ENCODE measurements around the gene KIAA0825. TPM values are rescaled to one million over a fixed set of nuclear protein-coding genes. Genes with fewer than 3 reads are reported as not detected.

The KIAA0825 gene
- total RNA-seq, 2 experiments from 2014 or later = 0.19 to 0.32 TPM

DNA sequence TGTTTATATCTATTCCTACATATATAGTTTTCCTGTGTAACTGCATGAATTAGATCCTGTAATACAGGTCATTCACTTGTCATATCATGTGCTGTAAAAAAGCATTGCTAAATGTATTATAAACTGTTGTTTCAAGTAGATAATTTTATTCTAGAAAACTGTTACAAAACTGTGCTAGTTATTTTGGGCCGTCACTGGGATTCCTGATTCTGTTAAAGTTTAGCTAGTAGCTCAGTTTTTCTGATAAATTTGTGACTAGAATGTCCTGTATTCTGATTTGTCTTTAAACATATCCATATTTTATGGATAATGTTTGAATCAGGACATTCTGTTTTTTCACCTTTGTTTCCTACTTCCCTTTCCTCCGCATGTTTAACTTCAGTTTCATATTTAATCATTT, 5.5 kb upstream of the KIAA0825 start:
- intact Hi-C loops (cut with micrococcal nuclease; ENCODE audit: unreplicated experiment) = loop anchor here (2.0 kb wide), 1 partner anchor 17 kb away; no protein-coding TSS in a partner anchor
- Histone ChIP-seq H3K4me2 (ENCODE audit: low read length) (no peak overlapping the region), H3K4me3 (ENCODE audit: low read depth, low read length, poor library complexity, severe bottlenecking) (no peak overlapping the region), H3K36me3 (ENCODE audit: insufficient read depth, low read length) (peaks cover 4% of the 10 kb centered on the region), H3K27ac (ENCODE audit: low read depth, low read length, poor library complexity, severe bottlenecking) (no peak overlapping the region), H3K9me3 (ENCODE audit: low read length) (no peaks in the 10 kb centered on the region), H3K9me2 (ENCODE audit: insufficient read depth, low read length) (no peaks in the 10 kb centered on the region), H2AFZ (ENCODE audit: low read length) (no peak overlapping the region), H3K4me1 (ENCODE audit: insufficient read depth, low read length, poor library complexity, severe bottlenecking) (peaks cover 48% of the 10 kb centered on the region), H4K20me1 (ENCODE audit: insufficient read depth, low read length) (peaks cover 20% of the 10 kb centered on the region; the same call in 1 of the 2 replicates), H3K79me2 (ENCODE audit: insufficient read depth, low read depth, low read length) (peaks cover 72% of the 10 kb centered on the region)
- TF ChIP-seq EZH2phosphoT487 (IDR thresholded peaks at IDR 0.05; ENCODE audit: borderline replicate concordance, low read depth, low read length) = no peak
- TF ChIP-seq, protein P1, sequence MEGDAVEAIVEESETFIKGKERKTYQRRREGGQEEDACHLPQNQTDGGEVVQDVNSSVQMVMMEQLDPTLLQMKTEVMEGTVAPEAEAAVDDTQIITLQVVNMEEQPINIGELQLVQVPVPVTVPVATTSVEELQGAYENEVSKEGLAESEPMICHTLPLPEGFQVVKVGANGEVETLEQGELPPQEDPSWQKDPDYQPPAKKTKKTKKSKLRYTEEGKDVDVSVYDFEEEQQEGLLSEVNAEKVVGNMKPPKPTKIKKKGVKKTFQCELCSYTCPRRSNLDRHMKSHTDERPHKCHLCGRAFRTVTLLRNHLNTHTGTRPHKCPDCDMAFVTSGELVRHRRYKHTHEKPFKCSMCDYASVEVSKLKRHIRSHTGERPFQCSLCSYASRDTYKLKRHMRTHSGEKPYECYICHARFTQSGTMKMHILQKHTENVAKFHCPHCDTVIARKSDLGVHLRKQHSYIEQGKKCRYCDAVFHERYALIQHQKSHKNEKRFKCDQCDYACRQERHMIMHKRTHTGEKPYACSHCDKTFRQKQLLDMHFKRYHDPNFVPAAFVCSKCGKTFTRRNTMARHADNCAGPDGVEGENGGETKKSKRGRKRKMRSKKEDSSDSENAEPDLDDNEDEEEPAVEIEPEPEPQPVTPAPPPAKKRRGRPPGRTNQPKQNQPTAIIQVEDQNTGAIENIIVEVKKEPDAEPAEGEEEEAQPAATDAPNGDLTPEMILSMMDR (conservative IDR thresholded peaks at IDR 0.05; ENCODE audit: low read length) = no peak
- CTCF ChIA-PET (ENCODE audit: unreplicated experiment) = no interaction called here
- BruUV-seq (replicated peaks) = no TSS peak
- POLR2A ChIA-PET = interaction anchor here (0.6 to 1.6 kb wide), 3 partner anchors 15 to 158 kb away, joined by 3 to 4 read pairs (median 4); no protein-coding TSS in a partner anchor
- no peak for DNase-seq (ENCODE audit: low spot score)

DNA sequence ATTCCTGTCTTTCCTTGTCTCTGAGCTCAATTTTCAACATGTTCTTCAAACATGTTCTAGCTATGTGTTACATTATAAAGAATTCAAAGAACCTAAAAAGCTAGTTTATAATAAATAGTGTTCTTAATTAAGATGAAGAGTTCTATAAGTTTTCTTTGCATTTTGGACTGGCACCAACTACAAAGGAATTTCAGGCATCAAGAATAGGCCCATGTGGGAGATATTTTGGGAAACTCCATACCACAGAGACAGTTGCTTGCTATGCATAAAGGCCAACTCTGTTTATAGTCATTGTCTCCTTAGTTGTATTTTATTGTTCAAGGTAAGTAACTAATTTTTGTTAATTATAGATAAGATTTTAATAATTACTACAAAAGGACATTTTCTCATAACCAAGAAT, 4.6 kb upstream of the KIAA0825 start:
- Histone ChIP-seq H3K36me3 (ENCODE audit: insufficient read depth, low read length) (no peaks in the 10 kb centered on the region), H3K4me2 (ENCODE audit: low read length) (no peak overlapping the region), H3K9me2 (ENCODE audit: insufficient read depth, low read length) (no peaks in the 10 kb centered on the region), H2AFZ (ENCODE audit: low read length) (no peak overlapping the region), H3K4me1 (ENCODE audit: insufficient read depth, low read length, poor library complexity, severe bottlenecking) (peaks cover 48% of the 10 kb centered on the region), H3K9me3 (ENCODE audit: low read length) (no peaks in the 10 kb centered on the region), H4K20me1 (ENCODE audit: insufficient read depth, low read length) (peaks cover 21% of the 10 kb centered on the region; the same call in 1 of the 2 replicates), H3K27ac (ENCODE audit: low read depth, low read length, poor library complexity, severe bottlenecking) (no peak overlapping the region), H3K79me2 (ENCODE audit: insufficient read depth, low read depth, low read length) (peaks cover 66% of the 10 kb centered on the region), H3K4me3 (ENCODE audit: low read depth, low read length, poor library complexity, severe bottlenecking) (no peak overlapping the region)
- TF ChIP-seq, protein P1 (conservative IDR thresholded peaks at IDR 0.05; ENCODE audit: low read length) = no peak
- TF ChIP-seq EZH2phosphoT487 (IDR thresholded peaks at IDR 0.05; ENCODE audit: borderline replicate concordance, low read depth, low read length) = no peak
- BruUV-seq (replicated peaks) = no TSS peak
- POLR2A ChIA-PET = interaction anchor here (0.6 to 1.6 kb wide), 5 partner anchors 8 to 181 kb away, joined by 3 to 4 read pairs (median 3); no protein-coding TSS in a partner anchor
- DNase-seq (ENCODE audit: low spot score) = no peak
- intact Hi-C loops (cut with micrococcal nuclease; ENCODE audit: unreplicated experiment) = no loop called here
- CTCF ChIA-PET (ENCODE audit: unreplicated experiment) = no interaction called here

DNA sequence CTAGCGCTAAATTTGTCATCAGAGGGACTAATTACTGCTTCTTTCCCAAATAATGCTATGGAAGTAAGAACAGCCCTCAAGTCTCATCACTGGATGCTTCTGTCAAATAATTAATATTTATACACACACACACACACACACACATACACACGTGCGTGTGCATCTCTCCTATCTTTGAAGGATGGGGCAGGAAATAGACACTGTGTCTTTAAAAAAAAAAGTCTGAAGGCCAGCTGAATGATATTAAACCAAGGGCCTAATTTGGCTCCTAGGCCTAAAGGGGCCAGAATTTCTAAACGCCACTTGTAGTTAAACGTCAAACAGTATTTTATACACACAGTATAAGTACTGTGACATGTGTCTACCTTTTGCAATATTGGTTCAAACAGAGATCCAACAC, 3.4 kb upstream of the KIAA0825 start:
- Histone ChIP-seq H4K20me1 (ENCODE audit: insufficient read depth, low read length) (peaks cover 21% of the 10 kb centered on the region; the same call in 1 of the 2 replicates), H2AFZ (ENCODE audit: low read length) (no peak overlapping the region), H3K9me3 (ENCODE audit: low read length) (no peaks in the 10 kb centered on the region), H3K4me1 (ENCODE audit: insufficient read depth, low read length, poor library complexity, severe bottlenecking) (peaks cover 56% of the 10 kb centered on the region), H3K4me3 (ENCODE audit: low read depth, low read length, poor library complexity, severe bottlenecking) (peak overlapping the region; percentile 52), H3K27ac (ENCODE audit: low read depth, low read length, poor library complexity, severe bottlenecking) (peak overlapping the region; percentile 21), H3K36me3 (ENCODE audit: insufficient read depth, low read length) (no peaks in the 10 kb centered on the region), H3K79me2 (ENCODE audit: insufficient read depth, low read depth, low read length) (peaks cover 68% of the 10 kb centered on the region), H3K4me2 (ENCODE audit: low read length) (peak overlapping the region; percentile 62), H3K9me2 (ENCODE audit: insufficient read depth, low read length) (no peaks in the 10 kb centered on the region)
- peak; percentile 40 for DNase-seq (ENCODE audit: low spot score)
- intact Hi-C loops (cut with micrococcal nuclease; ENCODE audit: unreplicated experiment) = no loop called here
- BruUV-seq (replicated peaks) = no TSS peak
- POLR2A ChIA-PET = interaction anchor here (1.0 kb wide), 1 partner anchor 171 kb away, joined by 3 read pairs; no protein-coding TSS in a partner anchor
- TF ChIP-seq, protein P1 (conservative IDR thresholded peaks at IDR 0.05; ENCODE audit: low read length) = no peak
- no peak for TF ChIP-seq EZH2phosphoT487 (IDR thresholded peaks at IDR 0.05; ENCODE audit: borderline replicate concordance, low read depth, low read length)
- CTCF ChIA-PET (ENCODE audit: unreplicated experiment) = no interaction called here
